CD1c-positive myeloid dendritic cell (primary cell): ENCODE data around the gene SETD9.

Experiments used
- DNase-seq: peaks from one replicate; pipeline ENCODE4 v3.0.0-alpha.2; 2016; ENCODE audit errors: extremely low spot score

SETD9 gene, protein sequence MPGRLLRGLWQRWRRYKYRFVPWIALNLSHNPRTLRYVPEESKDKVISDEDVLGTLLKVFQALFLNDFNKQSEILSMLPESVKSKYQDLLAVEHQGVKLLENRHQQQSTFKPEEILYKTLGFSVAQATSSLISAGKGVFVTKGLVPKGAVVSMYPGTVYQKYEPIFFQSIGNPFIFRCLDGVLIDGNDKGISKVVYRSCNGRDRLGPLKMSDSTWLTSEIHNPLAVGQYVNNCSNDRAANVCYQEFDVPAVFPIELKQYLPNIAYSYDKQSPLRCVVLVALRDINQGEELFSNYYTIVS

DNA sequence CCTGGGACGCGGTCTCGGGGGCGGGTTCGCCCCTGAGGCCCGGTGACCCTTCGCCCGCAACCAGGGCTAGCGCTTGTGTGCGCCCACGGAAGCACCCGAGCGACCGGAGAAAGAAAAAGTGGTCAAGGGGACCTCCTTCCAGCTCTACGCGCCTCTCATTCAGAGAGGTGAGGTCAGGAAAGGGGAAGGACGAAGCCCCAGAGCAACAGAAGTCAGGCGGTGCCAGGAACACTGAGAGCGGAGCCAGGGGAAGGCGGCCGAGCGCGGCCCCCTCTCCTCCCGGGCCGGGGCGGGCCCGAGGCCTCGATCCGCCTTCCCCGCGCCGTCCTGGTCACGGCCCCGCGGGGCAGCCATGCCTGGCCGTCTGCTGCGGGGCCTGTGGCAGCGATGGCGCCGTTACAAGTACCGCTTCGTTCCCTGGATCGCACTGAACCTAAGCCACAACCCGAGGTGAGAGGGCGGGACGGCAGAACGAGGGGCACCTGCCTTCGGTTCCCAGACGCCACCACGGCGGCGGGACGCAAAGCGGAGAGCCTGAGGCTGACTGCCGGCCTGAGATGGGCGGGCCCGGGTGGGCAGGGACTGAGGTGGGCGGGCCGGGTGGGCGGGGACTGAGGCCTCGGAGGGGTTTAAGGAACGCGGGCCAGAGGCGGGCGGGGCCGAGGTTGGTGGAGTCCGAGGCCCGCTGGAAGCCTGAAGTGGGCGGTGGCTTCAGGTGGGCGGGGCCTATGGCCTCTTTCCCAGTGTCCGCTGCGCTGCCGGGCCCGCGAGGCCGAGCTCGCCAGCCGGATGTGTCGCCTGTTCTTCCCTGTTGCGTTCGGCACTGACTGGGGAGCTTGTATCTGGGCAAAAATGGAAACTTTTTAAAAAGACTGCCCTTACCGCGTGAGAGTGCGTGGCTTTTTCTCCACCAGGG is at the start of gene SETD9:
TSS of gene SETD9 (plus strand) at position 303 of the 916 bp plus-strand sequence. CDS start at position 353, 50 bp downstream.
- peak; percentile 98 for DNase-seq

DNA sequence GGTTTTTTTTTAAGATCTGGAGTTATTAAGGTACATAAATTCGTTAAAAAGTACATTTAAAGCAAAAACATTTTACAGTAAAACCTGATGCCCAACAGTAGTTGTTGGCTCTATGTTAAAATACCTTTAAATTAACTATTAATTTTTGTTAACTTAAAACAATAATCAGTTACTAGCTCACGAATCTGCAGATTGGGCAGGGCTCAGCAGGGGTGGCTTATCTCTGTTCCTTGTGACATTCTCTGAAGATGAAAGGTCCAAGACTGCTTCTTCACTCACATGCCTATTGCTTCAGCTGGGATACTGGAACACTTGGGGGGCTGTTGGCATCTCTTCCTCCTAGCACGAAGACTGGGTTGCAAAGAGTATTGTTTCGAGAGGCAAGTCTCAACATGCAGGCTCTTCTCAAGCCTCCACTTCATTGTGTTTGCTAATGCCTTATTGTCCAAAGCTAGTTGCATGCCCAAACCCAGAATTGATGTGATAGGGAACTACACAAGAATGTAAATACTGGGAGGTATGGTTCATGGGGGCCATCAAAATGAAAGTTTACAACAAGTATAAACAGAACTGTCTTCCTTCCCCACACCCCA is 47.4 kb upstream of the SETD9 start:
- DNase-seq = no peak

DNA sequence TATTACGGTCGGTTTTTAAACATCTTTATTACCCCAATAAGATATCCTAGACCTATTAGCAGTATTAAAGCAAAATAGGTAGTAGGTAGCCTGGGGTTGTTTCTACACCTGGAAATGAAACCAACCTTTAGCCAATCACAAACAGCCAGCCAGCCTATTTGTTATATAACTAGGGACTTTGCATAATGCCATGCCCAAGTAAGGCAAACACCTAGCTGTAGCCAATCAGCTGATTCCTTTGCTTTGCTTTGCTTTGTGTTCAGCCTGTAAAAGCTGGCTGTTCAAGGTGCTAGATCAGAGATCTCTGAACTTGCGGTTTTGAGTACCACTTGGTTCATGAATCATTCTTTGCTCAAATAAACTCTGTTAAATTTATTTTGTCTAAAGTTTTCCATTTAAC is 46.5 kb upstream of the SETD9 start:
- DNase-seq = no peak

DNA sequence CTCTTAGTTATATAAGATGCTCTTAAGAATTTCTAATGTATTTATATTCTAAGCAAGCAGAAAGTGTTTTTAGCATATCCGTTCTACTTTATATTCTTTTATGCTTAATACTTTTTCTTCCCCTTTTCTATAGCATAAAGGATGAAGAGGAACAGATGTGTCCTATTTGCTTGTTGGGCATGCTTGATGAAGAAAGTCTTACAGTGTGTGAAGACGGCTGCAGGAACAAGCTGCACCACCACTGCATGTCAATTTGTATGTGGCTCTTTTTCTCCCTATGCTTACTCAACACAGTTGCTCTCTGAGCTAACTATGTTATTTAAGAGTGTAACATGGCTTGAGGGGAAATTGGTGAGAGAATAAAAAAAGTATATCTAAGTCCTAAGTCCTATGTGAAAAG is 37.6 kb upstream of the SETD9 start:
- DNase-seq = no peak

DNA sequence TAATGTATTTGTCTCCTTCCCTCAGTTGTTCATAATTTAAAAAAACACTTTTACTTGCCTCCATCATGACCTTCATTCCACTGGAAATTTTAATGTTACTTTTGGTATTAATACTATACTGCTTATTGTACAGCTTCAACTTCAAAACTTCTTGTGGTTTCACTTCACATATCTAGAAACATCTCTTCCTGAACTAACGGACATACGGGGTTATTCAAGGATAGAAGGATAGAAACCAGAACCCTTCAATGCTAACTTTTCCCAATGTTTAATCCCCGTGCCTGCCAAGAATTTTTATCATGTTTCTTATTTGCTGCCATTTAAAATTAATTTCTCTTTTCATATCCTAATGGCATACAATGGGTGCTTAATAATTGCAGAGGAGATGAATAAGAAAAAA is 36.3 kb upstream of the SETD9 start:
- no peak for DNase-seq

DNA sequence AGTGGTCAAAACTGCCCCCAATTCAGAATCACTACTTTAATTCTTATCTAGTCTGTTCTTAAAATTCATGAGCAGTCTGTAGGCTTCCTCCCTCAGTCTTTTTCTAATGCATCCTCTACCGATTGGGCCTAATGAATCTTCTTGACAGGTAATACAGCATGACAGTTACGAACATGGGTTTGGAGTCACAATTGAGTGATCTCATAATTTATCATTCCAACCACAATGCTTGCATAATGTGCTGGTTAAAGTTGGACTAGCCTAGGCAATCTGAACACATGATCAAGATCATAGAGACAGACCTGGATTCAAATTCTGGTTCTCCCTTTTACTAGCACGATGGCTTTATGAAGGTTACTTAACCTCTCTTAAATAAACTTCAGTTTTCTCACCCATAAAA is 33.1 kb upstream of the SETD9 start:
- DNase-seq = no peak

DNA sequence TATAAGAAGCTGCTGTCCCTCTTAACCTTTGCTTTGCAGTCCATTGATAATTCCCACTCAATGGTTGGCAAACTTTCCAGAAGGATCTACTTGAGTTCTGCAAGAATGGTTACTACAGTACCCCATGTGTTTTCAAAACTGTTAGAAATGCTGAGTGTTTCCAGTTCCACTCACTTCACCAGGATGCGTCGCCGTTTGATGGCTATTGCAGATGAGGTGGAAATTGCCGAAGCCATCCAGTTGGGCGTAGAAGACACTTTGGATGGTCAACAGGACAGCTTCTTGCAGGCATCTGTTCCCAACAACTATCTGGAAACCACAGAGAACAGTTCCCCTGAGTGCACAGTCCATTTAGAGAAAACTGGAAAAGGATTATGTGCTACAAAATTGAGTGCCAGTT is 27.8 kb upstream of the SETD9 start:
- DNase-seq = no peak

DNA sequence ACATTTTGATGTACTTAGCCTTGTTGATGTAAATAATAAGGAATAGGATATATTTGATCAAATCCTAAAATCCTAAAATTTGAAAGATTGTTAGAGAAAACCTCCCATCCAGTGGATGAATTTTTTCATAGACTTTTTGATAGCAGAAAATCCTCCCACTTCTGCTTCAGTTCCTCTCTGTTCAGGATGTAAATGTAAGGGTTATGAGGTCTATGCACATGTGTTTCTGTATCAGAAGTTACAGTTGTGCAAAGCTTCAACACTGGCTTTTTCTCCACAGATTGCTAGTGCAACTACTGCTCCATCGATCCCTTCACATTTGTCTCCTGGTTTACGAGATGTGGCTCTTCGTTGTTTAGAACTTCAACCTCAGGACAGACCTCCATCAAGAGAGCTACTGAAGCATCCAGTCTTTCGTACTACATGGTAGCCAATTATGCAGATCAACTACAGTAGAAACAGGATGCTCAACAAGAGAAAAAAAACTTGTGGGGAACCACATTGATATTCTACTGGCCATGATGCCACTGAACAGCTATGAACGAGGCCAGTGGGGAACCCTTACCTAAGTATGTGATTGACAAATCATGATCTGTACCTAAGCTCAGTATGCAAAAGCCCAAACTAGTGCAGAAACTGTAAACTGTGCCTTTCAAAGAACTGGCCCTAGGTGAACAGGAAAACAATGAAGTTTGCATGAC is 16.0 kb upstream of the SETD9 start:
- DNase-seq = no peak

DNA sequence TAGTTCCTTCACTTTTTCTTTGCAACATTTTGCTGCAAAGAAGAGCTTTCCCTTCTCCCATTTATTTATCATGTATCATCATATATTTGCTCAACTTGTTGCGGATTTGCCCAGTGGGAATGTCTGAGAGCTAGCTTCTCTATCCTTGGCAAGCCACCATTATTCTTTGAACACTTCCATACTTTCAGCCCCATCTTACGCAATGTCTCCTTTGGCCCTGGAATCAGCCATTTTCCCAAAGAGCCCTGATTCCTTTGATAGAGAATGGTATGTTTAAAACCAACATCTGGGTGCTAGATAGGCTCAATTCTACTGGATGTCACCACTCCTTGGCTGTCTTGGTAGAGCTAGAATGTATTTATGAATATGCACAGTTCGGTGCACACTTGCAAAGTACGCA is 12.6 kb upstream of the SETD9 start:
- no peak for DNase-seq

DNA sequence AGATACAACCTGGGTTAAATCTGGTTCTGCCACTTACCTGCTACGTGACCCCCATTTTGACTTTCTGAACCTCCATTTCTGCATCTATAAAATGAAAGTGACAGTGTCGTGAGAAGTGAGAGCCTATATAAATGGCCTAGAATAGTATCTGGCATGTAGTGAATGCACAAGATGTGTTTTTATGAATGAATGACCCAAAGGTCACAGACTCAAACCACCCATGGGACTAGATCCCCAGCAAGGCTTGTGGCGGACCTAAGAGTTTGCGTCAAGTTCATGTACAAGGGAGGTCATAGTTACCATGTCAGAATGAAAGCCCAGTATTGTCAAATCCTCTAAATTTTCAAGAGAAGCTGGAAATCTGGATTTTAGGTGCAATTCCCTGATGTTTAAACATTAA is 11.2 kb upstream of the SETD9 start:
- DNase-seq = no peak

DNA sequence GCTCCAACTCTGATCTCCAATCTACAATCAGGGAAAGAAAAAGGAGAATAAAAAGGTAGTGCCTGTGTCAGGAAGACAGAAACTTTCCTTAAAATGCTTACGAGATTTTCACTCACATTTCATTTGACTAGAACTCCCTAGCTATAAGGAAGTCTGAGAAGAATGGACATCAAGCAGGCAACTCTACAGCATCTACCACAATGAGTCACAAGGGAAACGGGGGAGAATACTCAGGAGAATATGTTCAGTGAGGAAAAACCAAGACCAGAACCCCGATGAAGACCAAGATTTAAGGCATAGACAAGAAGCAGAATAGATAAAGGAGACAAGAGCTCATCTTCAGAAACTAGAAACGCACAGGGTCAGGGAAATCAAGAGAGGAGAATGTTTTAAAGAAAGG is 9.0 kb upstream of the SETD9 start:
- peak; percentile 25 for DNase-seq

DNA sequence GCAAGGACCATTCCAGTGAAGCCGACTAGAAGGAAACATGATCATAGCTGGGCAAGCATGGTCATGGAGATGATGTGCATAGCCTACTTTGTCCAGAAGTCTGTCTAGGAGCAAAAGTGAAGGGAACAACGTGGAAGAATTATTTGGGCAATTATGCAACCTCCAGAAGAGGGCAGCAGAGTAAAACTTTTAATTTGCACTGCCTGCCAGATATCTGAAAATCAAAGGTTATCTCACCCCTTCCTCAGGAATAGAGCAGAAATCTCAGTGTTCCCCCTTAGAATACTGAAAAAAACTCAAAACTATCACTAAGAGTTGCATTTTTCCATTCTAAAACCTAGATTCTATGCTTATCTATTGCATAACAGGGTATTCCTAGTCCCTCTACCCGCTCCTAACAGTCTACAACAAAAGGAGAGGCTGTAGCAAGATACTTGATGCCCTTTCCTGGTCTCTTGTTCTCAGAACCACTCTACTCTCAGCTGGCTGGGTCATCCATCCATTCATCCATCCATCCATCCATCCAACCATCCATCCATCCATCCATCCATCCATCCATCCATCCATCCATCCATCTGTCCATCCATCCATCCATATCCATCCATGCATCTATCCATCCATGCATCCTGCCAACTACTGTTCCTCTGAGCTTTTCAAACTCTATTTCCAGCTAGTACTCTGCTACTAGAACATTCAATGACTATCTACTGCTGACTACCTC is 8.4 kb upstream of the SETD9 start:
- DNase-seq = peak; percentile 70

DNA sequence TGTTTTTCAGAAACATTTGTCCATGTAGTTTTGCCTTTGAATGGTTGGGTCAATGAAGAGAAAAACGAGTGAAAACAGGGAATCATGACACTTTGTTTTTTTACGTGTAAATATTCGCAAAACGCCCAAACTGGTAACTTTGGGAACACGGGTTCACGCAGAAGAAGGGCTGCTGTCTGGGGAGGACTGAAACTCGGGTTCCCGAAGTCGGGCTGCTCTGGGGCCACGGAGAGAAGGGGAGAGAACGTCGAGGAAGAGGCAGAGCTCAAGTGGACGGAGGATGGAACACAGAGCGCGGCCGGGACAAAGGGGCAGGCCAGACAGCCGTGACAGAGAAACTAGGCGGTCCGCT is 478 bp upstream of the SETD9 start:
- no peak for DNase-seq

DNA sequence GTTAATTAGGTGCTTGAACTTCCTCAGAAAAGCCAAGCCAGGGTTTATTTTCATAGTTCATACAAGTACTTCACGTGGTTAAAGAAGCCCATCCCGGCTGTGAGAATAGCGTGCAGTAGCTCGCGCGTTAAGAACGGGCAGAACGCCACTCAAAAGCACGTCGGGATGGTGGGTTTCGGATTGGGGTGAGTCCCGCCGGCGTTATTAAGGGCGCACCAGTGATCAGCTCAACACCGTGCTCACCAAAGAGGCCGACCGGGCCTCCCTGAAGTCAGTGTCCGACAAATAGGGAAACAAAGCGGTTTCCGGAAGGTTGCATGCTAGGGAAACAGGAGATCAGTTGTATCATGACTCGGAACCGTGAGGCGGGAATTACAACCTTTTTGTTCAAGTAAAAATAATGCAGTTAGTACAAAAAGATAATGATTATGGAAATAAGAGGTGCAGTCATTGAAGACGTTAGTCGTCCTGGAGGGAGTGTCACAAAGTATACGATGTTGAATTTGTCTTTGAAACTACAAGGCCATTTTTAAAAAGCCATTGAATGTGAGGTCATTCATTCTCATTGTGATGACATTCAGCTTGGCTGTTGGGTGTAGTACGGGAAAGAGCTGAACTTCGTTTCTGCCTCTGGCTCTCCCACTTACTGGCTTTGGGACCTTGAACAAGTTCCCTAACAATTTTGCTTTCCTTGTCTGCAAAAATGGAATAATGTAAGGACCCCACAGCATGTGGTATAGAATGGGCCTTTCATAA is 992 bp downstream of the SETD9 start:
- DNase-seq = peak; percentile 84

DNA sequence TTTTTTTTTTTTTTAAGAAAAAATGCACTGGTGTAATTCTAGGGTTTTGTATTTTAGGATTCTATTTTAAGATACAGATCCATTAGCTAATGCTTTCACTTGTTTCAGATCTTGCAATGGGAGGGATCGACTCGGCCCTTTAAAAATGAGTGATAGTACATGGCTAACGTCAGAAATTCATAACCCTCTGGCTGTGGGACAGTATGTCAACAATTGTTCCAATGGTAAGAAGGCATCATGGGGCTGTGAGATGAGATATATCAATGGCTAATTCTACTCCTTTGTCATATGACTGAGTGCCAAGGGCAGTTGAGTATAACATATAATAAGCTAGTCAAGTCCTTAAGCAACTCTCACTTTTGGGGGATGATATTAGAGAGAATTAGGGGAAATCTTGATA is 4.4 kb downstream of the SETD9 start:
- DNase-seq = no peak

DNA sequence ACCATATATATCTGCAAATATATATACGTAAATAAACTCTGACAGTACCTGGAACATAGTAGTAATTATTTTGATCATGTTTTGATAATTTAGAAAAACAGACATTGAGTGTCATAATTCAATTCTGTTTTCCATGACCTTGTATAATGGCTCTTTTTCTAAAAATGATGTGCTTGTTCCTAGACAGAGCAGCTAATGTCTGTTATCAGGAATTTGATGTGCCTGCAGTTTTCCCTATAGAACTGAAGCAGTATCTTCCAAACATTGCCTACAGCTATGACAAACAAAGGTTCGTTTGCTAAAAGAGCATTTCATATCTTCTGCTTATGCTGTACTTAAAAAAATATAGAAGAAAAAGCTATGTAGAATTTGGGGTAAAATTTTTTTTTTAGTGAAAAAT is 5.3 kb downstream of the SETD9 start:
- DNase-seq = no peak

DNA sequence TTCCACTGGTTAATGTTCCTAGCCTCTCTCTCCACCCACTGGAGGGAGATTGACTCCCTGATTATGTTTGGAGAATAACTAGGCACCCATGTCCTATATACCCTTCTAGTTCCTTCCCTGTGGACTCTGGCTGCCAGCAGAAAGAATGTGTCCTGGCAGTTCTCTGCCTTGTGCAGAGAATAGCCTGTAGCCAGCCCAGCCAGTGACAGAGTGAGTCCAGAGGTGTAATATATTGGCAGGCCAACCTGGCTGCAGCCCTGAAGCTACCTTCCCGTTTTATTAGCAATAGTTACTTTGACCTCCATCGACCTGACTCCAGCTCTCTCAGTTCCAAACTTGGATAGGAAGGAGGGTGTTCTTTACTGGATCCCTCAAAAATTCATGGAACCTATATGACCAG is 8.1 kb downstream of the SETD9 start:
- DNase-seq = no peak

DNA sequence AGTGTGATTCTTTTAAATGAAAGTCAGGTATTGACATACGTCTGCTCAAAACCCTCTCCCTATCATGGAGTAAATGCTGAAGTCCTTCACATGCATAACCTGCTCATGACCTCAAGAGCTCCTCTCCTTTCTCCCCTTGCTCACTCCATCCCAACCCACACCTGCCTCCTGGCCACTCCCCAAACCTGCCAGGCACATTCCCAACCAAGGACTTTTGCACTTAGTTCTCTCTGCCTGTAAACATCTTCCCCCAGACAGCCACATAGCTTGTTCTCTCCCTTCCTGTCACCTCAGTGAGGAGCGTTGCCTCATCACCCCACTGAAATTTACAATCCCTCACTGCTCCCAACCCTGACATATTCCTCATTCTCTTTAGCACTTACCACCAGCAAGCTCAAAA is 8.7 kb downstream of the SETD9 start:
- DNase-seq = no peak

DNA sequence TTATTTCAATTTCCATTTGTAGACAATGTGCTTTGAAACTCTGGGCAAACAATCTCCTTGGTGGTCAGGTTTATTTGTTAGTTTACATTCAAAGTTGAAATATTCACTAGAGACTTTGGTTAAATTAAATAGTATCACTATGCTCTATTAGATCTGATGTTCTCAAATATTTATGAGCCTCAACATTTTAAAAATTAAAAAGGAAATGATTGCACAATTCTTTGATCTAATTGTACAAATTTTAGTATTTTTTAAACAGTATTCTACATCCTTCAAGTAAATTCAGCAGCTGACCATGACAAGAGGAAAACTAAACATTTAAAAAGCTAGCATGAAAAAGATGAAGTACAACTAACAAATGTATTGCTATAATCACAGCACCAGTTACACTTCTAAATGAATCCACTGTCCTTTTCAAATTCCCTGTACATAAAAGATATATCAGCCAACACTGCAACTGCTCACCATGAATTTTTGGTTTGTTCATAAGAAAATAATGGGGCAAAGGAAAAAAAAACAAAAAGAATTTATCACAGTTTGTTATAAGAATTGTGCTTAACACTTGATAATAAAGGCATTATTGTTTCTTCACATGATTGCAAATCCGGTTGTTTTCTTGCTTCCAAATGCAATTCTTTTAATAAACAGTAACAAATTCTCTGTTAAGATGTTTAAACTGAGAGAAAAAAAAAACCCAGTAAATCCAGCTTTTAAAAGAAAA is 10.7 kb downstream of the SETD9 start:
- no peak for DNase-seq

DNA sequence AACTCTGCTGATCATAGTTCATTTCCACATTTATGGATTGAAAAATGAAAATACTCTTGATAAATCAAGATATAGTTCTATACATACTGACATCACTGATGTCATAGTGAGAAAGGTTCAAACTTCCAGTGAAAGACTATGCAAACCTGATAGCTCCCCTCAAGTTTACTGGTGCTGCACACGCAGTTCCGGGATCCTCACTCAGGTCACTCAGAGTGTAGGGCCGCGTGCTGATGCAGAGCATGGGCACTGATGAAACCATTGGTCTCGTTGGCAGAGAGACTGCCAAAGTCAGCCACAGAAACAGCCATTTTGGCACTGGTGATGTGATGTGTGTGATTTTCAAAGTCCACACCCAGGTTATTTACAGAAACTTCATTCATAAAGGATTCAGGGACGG is 13.5 kb downstream of the SETD9 start:
- DNase-seq = no peak
